NCI-H187 (cell line): ENCODE measurements around the gene STK24.

ENCODE experiments used
- DNase-seq, 2 experiments: peaks; one replicate each; lab custom pipeline; 2025; lab: John Stamatoyannopoulos, UW

Gene STK24

DNA sequence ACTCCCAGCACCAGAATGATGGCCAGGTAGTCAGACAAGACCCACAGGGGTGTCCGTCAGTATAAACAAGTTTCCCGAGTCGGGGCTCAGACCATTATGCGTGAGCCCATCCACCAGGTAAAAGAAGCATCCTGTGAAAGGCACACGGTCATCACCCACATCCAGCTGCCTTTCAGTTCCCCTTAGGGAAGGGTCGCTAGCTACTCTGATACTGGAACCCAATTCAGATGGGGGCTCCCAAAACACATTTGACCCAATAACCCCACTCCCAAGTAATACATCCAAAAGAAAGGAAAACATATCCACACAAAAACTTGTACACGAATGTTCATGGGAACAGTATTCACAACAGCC, 66.8 kb downstream of the STK24 start:
- no peak for DNase-seq

DNA sequence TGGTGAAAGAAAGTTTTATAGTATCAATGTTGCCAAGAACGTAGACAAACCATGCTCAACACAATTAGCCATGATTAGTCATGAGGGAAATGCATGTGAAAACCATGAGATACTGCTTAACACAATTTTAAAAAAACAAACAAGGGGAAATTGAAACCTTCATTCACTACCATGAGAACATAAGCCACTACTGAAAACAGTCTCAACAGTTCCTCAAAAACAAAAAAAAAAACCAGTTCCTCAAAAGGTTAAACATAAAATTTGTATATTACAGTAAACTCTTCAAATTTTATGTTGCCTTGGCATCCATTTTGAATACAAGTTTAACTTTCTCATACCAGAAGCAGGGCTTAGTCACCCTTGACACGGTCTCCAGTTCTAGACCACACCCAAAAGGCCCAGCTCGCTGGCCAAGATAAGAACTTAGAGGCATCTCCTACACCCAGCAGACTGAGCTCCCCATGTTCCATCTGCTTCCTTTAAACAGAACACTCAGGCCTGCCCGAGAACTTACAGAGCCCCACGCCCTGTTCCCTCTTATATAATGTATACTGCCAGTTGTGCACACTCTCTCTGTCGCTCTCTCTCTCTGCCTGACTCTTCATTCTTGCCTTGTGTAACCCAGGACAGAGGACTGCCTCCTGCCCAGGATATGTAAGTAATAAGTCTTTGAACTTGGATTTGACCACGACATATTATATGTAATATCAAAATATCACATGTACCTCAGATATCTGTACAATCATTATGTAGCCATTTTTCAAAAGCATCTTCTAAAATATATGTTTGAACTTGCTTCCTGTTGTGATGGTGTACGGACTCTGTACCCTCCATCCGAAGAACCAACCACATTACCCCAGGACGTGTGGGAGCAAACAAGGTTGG, 67.4 kb downstream of the STK24 start:
- no peak for DNase-seq

DNA sequence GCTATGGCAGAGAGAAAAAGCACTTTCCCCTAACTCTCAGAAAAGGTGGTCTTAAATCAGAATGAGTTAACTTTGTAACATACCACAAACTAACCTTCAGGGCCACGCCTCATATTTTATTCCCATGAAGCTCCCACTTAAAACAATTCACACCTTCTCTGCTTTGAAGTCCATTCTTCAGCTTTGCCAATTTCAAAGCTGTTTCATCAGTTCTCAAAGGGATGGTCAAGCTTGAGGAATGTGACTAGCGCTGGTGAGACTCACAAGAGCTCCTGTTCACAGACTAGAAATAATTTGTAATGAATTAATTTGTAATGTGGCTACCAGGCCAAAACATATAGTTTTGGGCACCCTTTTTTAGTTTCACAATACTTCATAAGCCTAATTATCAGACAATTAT, 68.2 kb downstream of the STK24 start:
- DNase-seq = no peak

DNA sequence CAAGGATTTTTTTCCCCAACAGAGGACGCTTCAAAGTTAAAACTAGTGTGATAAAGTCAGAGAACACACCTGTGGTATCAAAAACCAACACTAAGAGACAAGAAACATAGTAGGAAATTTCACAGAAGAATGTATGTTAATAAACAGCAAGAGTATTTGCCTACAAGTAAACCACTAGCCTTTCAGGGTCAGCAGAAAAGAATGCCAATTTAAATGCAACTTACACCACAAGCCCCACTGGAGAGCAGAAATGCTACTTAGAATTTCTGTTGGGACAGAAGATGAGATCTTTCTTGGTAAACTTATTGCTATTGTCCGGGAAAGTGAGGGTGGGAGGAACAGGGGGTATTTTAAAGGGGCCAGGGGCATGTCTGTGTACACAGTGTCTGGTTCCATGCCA, 68.6 kb downstream of the STK24 start:
- no peak for DNase-seq

DNA sequence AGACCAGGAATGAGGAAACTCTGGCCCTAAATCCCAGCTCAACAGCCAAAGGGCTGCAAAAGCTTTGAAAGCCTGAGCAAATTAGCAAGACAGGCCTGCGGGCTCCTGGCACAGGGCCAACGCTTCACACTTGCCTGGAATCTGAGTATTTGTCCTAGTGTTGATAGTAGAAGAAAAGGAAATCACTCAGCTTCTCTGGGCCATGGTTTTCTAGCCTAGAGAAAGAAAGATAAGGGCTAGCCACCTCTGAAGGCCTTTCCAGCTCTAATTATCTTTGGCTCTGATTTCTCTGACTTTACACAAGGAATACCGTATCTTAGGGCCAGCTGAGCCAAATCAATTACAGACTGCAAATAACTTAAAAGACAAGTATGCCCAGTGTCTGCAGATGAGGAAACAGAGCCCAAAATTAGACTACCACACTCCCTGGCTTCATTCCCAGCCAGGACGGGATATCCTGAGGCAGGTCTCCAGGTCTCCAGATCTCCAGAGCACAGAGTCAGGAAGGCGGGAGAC, 69.6 kb downstream of the STK24 start:
- peak; percentile 82 to 88 for DNase-seq

DNA sequence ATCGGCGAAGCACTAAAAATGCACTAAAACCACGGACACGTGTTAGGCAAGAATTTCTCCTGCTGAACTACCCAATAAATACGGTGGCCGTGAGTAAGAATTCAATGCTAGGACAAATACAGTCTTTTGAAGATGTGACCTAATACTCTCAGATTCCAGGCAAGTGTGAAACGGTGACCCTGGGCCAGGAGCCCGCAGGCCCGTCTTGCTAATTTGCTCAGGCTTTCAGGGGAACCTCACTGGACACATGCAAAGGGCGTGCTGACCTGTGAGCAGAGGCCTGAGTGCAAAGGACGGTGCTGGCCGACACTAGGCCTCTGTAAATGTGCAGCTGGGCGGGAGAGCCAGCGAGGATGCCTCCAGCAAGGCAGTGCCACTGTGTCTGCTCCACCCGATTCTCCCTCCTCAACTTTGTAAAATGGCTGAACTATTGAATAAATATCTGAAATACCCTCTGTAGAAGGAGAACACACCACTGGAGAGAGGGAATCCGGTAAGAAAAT, 70.1 kb downstream of the STK24 start:
- no peak for DNase-seq

DNA sequence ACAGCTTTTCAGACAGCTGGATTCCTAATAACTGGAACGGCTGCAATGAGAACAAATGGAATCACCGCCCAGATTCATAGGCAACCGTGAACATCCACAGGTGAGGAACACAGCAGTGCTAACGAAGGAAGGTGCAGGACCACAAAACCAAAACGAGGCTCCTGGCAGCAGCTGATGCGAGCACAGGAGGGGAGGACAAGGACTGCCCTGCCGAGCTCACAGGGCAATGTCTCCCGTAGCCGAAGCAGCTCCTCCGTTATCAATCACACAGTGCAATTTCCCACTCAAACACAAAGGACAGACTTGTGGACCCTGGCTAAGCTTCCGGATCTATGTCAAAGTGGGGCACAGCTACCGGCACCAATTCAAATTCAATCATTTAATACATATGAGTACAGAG, 70.6 kb downstream of the STK24 start:
- DNase-seq = no peak

DNA sequence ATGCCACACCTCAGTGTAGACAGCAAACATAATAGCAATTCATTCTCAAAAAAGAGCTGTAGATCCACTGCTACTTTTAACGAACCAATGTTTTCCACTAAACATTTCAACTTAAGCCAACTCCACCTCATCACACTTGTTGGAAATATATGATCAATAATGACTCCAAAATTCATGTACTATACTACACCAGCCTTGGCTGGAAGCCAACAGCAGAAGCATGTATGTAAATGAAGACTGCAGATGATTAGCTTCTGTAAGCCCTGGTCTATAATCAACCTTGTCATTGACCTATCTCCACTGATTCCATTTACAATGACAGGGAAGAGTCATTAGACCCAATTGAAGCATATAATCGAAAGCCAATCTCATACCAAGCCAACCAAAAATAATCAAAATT, 71.7 kb downstream of the STK24 start:
- no peak for DNase-seq

DNA sequence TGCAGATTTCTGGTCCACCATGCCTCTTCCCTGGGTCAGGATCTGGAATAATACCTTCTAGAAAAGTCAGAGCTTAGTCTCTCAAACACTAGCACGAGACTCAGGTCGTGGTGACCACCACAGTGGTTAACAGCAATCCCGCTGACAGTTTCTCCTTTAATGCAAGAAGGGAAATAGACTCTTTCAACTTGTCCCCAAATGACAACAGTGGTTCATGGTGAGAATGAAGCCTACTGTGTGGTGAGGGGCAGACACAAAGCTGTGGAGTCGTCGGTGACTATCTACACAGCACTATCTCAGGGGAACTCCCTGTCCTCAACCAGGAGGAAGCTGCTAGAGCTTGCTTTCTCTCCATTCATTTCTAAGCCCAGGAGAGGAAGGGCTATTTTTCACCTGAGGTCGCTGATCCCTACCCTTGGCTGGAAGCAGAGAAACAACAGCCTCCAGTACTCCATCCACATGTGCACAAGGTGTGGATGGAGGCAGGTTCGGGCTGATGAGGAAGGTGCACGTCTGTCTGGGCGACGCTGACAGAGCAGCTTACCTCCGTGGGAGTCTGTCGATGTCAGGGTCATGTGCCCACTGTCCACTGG, 72.4 kb downstream of the STK24 start:
- no peak for DNase-seq

DNA sequence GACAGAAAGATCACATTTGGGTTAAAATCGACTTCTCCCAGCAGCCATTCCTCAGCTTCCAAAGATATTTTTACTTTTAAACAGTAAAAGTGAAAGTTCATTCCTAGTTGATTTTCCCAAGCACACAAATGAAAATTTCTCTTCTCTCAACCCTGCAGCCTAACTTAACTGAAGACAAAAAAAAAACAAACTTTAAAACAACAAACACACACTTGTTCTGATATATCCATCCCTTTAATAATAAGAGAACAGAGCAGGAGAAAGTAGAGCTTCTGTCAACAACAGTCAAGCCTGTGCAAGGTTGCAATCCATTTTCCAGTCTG, 72.9 kb downstream of the STK24 start:
- no peak for DNase-seq

DNA sequence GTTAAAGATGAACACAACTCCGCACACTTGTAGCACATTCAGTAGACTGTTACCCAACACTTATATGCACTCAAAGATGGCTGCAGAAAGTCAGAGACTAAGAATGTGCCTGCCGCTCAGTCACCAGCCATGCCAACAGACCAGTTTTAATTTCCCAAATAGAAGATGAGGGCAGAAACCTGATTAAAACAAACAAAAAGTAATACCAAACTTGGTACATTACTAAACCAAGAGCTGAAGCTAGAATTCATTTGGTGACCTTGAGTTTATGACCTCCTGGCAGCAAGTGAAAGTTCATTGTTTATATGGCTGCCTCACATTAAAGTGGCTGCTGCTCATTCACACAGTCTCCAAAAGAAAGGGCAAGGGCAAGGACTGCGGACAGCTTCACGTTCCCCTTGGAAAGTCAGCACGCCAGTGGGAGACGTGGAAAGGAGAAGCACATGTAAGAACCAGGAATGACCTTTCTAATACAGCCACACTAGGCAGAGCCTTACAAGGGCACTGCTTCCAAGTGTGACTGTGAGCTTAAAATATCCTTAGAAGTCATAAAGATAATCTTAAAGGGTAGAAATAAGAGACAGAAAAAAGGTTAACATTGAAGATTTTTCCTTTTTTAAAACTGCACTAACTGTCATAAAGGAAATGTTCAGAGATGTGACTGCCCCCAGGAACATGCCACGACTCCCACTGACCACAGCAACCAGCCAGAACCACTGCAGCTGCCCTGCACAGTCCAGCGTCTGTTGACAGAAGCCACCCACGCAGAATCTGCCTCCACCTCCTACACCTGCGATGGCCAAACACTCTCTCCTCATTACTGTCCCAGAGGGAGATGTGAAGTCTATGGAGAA, 73.5 kb downstream of the STK24 start:
- DNase-seq = no peak

DNA sequence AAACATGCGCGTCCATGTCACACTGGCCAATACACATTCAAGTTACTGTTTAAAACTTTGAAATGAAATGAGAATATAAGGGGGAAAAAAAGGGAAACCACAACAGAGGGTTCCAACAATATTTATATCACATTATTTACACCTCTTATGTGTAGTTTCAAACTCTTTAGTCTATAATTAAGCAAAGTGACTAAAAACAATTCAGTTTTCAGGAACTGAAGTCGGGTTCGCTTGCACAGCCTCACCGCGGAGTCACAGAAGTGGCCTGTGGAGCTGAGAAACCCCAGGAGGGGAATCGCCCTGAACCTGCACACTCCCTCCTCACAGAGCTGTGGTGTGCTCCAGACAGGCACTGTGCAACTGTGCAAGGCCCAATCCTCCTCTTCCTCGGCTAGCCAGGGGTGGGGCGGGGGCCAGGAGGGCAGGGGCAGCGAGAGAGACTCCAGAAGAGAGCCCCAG, 75.9 kb downstream of the STK24 start:
- no peak for DNase-seq

DNA sequence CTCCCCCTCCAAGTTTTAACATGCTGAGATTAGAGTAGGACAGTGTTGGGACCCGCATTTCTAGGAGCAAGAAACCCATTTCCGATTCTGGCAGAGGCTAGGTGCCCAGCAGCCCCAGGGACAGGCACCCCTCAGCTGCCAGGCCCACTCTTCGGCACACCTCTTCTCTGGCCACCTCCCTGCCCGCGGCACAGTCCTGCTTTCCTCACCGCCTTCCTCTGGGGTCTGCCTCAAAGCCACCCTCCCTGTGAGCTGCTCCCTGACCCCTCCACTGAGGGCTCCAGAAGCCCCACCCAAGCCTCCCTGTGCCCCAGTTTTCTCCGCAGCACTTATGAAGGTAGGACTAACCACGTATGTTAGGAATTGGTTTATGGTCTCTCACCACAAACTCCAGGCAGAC, 79.9 kb downstream of the STK24 start:
- DNase-seq = no peak

DNA sequence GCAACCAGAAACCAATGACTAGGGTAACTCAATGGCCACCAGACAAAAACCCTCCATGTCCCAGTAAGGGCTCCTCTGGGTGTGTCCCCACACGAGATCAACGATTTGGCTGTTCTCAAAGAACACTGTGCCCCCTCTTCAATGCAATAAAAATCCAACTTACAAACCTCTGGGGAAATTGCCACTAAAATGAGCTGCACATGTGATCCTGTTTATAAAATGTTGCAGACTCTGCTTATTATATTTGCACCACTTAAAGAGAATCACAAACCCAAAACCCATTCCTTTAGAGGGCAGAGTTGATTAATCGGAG, 80.5 kb downstream of the STK24 start:
- DNase-seq = no peak

DNA sequence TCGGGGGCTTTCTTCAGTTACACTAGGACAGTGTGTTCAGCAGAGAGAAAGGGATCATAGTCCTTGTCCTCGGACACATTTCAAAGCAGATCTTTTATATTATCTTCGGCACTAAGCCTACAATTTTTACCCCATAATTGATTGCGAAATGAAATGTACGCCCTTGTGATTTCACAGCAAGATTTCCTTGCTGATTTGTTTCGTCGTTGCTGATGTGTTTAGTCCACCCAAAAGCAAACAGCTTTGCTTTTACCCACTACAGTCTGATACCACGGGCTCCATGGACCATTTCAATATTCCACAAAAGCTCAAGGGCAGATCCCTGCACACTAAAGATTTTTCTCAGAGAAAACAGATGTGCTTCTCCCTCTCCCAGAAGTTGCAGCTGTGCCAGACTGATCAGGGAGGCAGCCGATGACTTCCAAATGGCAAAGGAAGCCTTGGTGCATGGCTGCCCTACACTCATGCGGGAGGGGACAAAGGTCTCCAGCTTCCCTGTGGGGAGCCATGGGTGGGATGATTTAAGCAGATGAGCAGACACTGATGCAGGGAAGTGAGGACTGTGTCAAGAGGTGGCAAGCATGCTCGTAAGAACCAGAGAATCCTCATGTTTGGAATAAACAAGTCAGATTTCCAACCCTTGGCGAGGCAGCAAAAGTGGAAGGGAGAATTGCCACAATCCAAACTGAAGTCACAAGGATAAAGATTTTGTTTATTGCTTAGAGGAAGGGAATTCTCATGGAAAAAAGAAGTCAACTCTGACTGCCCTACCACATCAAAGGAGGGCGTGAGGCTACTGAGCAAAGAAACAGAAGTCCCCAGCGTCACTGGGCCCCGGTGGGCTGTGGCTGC, 81.1 kb downstream of the STK24 start:
- no peak for DNase-seq

DNA sequence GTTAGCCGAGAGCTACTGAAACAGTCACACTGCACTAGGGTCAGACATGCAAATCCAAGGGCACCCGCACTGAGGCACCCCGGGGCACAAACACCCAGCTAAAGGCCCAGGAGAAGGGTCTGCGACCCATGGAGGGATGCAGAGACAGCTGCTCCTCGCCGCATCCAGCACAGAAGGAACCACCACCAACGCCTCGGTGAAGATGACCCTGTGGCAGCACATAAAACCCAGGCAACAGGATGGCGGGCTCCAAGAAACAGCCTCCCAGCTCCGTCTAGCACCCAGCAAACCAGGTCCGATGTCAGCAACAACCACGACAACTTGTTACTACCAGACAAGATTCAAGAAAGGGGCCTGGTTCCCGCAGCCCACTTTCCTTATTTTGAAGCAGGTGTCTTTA, 82.1 kb downstream of the STK24 start:
- DNase-seq = no peak

DNA sequence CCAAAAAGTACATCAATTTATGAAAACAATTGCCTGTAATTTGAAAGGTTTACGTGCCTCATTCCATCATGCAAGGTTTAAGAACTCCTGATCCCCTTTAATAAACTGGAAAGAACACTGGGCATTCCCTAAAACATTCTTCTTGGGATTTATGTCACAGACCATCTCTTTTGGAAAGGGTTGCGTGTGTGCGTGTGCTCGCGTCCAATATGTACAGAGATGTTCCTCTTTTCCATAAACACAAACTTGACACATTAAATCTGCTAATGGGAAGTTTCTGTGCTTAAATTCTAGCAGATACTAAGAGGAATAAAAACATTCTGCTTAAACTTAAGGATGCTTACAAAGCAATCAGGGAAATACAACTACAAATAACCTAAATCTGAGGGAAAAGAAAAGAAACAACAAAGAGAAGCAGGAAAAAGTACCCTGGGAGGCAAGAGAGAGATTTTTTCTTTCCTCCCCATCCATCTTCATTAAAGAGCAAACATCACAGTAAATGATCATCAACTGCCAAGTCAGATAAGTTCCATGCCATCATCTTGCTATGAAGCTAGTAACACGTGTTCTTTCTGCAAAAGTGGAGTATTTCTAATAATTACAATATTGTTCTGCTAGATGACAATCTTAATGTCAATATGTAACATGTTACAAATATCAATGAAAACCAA, 83.7 kb downstream of the STK24 start:
- DNase-seq = no peak

DNA sequence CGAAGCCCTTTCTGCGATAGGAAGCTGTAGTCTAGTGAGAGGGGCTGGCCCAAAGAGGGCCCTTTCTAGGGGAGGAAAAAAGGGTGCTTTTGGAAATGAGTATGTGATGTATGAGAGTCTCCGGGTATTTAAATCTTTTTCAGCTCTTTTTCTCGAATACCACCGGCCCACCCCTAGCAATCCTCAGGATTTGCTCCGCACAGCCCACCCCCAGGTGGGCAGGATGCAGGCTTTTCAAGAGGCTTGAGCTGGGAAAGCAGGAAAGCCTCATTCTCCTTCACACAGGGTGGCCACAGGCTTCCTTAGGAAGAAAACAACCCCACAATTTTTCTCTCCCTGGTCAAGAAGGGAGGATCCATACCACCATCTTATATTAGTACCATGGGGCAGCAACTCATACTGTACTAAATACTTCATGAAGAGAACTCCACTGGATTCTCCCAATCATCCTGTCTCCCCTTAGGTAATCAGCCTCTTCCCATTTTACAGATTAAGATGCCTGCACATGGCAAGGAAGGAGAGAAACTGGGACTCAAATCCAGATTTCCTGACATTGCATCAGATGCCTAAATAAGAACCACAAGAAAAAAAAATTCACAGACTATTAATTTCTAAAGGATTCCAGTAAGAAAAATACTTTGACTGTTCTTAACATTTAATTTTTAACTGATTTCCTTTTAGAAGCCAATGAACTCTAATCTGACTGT, 84.4 kb downstream of the STK24 start:
- no peak for DNase-seq

DNA sequence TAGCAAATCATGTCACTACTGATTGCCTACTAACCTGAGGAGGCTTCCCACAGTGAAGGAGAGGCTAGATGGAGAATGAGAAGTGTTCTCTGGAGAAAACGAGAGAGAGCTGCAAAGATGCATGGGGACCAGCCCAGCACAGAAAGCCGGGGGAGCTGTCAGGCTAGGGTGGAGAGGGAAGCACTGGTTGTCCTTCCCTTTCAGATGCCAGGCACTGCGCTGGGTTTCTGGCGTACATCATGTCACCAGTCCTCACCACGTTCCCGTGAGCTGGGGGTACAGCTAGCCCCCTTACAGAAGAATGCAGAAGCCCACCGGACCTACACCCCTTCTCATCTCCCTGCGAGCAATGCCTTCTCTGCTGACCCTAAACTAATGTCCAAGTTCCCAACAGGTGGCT, 86.0 kb downstream of the STK24 start:
- no peak for DNase-seq

DNA sequence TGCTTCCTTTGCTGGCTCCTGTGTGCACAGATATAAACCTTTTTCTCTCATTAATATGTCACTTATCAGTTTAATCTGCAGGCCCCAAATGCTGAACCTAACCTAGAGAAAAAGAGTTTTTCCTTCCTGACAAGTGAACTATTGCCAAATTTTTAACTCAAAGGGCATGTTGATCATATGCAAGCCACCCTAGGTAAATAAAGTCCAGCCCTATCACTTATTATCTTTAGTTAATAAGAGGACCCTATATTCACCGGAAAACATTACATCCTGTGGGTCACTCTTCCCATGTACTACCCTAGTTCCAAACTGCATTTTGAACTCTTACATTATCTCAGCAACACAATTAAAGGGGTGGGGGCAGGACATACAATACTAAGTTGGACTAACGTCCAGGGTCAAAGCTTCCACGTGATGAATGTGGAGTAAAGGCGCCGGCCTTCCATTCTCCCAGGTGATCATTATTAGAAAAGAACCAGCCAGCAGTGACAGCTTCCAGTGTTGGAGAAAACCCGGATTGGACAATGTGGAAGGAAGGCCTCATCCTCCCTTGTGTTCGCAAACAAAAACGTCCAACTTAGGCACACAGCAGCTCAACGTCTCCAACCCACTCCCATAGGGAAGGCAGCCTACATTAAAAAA, 86.6 kb downstream of the STK24 start:
- DNase-seq = no peak
